Measurements from ENCODE around the gene KLHDC3. TPM values are rescaled to one million over a fixed set of nuclear protein-coding genes. Genes with fewer than 3 reads are reported as not detected.

The KLHDC3 gene
- total and polyA plus RNA-seq, 9 of the 15 experiments (the other 6 are each of a cell fraction or from before 2014, with no cell fraction given), result 4.5 to 171 (median 107) TPM

DNA sequence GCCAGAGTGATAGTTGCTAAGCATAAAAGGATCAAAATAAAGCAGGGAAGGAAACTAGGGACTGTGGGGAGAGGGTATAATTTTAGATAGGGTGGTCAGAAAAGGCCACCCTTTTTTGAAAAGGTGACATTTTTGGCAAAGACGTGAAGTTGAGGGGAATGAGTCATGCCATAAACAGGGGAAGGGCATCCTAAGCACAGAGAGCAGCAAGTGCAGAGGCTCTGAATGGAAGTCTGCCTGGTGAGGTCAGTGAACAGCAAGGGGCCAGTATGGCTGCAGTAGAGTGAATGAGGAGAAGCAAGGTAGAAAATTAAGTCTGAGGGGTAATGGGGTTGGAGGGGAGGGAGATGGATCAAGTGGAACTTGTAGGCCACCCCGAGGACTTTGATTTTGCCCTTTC, 47.8 kb downstream of the KLHDC3 start:
- no peak for DNase-seq (ENCODE audit: extremely low read depth in 1 of 4, low spot score in 3 of 4)
- no peaks in the 10 kb centered on the region for H3K27me3 ChIP-seq (ENCODE audit: control insufficient read depth in 2 of 2, insufficient read depth in 2 of 2, low read length in 2 of 2)
- H3K27ac ChIP-seq (ENCODE audit: extremely low read depth, low read depth, low read length), result no peak overlapping the region
- peaks cover 20% of the 10 kb centered on the region for H3K36me3 ChIP-seq (ENCODE audit: control insufficient read depth, insufficient read depth, low read length)
- no peaks in the 10 kb centered on the region for H3K9me1 ChIP-seq (ENCODE audit: control insufficient read depth, insufficient read depth, low read length)
- intact Hi-C loops (cut with micrococcal nuclease), result no loop called here
- H3K4me2 ChIP-seq (ENCODE audit: insufficient read depth, low read length), result no peak overlapping the region
- no peak overlapping the region for H3K4me3 ChIP-seq
- in situ Hi-C loops (cut with MboI), result no loop called here
- no peak overlapping the region for H2AFZ ChIP-seq (ENCODE audit: low read depth, low read length)
- ChIA-PET POLR2A (interaction anchor here (1.0 kb wide), 1 partner anchor 11 kb away, joined by 4 read pairs; no protein-coding TSS in a partner anchor), CTCF (ENCODE audit: low intra/inter-chr PET ratio) (no interaction called here)
- H4K20me1 ChIP-seq (replicated peaks; ENCODE audit: control insufficient read depth, insufficient read depth, low read length), result no peaks in the 10 kb centered on the region
- no peaks in the 10 kb centered on the region for H3K9me3 ChIP-seq (replicated peaks; ENCODE audit: control insufficient read depth, insufficient read depth, low read depth, low read length)
- no peak overlapping the region for H3K9ac ChIP-seq (ENCODE audit: insufficient read depth in 1 of 2, low read depth in 2 of 2, low read length in 2 of 2)
- no peak for FAIRE-seq
- WGBS (ENCODE audit: insufficient coverage, low coverage, missing lambda C conversion rate), result 13% methylated on average over 2 of the region's 2 CpGs
- no TSS peak for BruUV-seq (replicated peaks)
- peaks cover 21% of the 10 kb centered on the region for H3K79me2 ChIP-seq (ENCODE audit: control insufficient read depth, insufficient read depth, low read length)
- peaks cover 15 to 17% of the 10 kb centered on the region in 2 experiments for H3K4me1 ChIP-seq (replicated peaks in 1 of 2; ENCODE audit: control insufficient read depth in 2 of 2, insufficient read depth in 2 of 2, low read length in 2 of 2)
- no peak for ATAC-seq
- TF ChIP-seq MEF2D (tag; conservative IDR thresholded peaks at IDR 0.05; ENCODE audit: low read depth), result no peak
- TF ChIP-seq BRD9 (IDR thresholded peaks at IDR 0.05; ENCODE audit: low read depth, partially characterized antibody), result no peak
- TF ChIP-seq, protein P1, sequence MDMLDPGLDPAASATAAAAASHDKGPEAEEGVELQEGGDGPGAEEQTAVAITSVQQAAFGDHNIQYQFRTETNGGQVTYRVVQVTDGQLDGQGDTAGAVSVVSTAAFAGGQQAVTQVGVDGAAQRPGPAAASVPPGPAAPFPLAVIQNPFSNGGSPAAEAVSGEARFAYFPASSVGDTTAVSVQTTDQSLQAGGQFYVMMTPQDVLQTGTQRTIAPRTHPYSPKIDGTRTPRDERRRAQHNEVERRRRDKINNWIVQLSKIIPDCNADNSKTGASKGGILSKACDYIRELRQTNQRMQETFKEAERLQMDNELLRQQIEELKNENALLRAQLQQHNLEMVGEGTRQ (CRISPR knock-in tag; IDR thresholded peaks at IDR 0.05), result no peak
- TF ChIP-seq, protein P2, sequence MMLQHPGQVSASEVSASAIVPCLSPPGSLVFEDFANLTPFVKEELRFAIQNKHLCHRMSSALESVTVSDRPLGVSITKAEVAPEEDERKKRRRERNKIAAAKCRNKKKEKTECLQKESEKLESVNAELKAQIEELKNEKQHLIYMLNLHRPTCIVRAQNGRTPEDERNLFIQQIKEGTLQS (IDR thresholded peaks at IDR 0.05), result no peak
- TF ChIP-seq, protein P2 (CRISPR knock-in tag; conservative IDR thresholded peaks at IDR 0.05), result no peak
- TF ChIP-seq ZNF124 (CRISPR knock-in tag; IDR thresholded peaks at IDR 0.05), result no peak
- no peak for TF ChIP-seq GTF2E2 (tag; IDR thresholded peaks at IDR 0.05)
- no peak for TF ChIP-seq ZNF282 (CRISPR knock-in tag; IDR thresholded peaks at IDR 0.05)
- no peak for TF ChIP-seq ZNF146 (CRISPR knock-in tag; IDR thresholded peaks at IDR 0.05; ENCODE audit: unreplicated experiment)
- TF ChIP-seq, protein P3, sequence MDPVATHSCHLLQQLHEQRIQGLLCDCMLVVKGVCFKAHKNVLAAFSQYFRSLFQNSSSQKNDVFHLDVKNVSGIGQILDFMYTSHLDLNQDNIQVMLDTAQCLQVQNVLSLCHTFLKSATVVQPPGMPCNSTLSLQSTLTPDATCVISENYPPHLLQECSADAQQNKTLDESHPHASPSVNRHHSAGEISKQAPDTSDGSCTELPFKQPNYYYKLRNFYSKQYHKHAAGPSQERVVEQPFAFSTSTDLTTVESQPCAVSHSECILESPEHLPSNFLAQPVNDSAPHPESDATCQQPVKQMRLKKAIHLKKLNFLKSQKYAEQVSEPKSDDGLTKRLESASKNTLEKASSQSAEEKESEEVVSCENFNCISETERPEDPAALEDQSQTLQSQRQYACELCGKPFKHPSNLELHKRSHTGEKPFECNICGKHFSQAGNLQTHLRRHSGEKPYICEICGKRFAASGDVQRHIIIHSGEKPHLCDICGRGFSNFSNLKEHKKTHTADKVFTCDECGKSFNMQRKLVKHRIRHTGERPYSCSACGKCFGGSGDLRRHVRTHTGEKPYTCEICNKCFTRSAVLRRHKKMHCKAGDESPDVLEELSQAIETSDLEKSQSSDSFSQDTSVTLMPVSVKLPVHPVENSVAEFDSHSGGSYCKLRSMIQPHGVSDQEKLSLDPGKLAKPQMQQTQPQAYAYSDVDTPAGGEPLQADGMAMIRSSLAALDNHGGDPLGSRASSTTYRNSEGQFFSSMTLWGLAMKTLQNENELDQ (CRISPR knock-in tag; IDR thresholded peaks at IDR 0.05; ENCODE audit: borderline replicate concordance), result no peak
- TF ChIP-seq NR2F6 (CRISPR knock-in tag; IDR thresholded peaks at IDR 0.05), result no peak
- TF ChIP-seq HMG20B (CRISPR knock-in tag; IDR thresholded peaks at IDR 0.05), result no peak
- TF ChIP-seq, protein P4, sequence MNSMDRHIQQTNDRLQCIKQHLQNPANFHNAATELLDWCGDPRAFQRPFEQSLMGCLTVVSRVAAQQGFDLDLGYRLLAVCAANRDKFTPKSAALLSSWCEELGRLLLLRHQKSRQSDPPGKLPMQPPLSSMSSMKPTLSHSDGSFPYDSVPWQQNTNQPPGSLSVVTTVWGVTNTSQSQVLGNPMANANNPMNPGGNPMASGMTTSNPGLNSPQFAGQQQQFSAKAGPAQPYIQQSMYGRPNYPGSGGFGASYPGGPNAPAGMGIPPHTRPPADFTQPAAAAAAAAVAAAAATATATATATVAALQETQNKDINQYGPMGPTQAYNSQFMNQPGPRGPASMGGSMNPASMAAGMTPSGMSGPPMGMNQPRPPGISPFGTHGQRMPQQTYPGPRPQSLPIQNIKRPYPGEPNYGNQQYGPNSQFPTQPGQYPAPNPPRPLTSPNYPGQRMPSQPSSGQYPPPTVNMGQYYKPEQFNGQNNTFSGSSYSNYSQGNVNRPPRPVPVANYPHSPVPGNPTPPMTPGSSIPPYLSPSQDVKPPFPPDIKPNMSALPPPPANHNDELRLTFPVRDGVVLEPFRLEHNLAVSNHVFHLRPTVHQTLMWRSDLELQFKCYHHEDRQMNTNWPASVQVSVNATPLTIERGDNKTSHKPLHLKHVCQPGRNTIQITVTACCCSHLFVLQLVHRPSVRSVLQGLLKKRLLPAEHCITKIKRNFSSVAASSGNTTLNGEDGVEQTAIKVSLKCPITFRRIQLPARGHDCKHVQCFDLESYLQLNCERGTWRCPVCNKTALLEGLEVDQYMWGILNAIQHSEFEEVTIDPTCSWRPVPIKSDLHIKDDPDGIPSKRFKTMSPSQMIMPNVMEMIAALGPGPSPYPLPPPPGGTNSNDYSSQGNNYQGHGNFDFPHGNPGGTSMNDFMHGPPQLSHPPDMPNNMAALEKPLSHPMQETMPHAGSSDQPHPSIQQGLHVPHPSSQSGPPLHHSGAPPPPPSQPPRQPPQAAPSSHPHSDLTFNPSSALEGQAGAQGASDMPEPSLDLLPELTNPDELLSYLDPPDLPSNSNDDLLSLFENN (IDR thresholded peaks at IDR 0.05; ENCODE audit: low read depth in 2 of 2, low read length in 2 of 2), result no peak
- no peak for TF ChIP-seq CBX2 (IDR thresholded peaks at IDR 0.05; ENCODE audit: insufficient read depth, low read length, poor library complexity, severe bottlenecking)
- TF ChIP-seq SMAD3 (CRISPR knock-in tag; conservative IDR thresholded peaks at IDR 0.05), result no peak
- TF ChIP-seq ESRRA (IDR thresholded peaks at IDR 0.05; ENCODE audit: borderline replicate concordance, low read depth), result no peak
